ENCODE results near the gene CDK14.

Gene CDK14

DNA sequence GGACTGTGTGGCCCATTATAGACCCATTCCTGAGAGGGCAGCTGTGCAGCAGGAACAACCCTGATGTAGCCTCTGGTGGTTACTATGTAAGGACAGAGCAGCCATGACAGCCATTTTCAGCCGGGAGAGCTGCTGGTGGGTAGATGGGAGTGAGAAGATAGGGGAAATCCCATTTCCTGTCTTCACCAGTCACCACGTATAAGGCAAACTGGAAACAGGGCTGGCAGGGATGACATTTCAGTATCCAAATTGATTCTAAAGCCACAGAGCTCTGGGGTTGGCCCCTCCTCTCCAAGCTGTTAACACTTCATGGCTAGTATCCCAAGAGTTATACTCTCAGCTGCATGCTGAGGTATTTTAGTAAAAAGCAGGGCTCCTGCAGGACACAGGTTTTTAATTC lies 652.9 kb downstream of the CDK14 start:
- Histone ChIP-seq H3K4me1 (ENCODE audit: control insufficient read depth in 5 of 5, insufficient read depth in 5 of 5, low read length in 5 of 5) (no peaks in the 10 kb centered on the region), H3K9ac (ENCODE audit: low read length in 5 of 5) (no peak overlapping the region), H3K27ac (ENCODE audit: low read depth, low read length) (no peak overlapping the region), H3K36me3 (ENCODE audit: control insufficient read depth in 5 of 5, insufficient read depth in 5 of 5, low read length in 5 of 5) (no peaks in the 10 kb centered on the region), H3K4me3 (ENCODE audit: low read depth in 1 of 5, low read length in 5 of 5) (no peak overlapping the region), H3K9me3 (ENCODE audit: control insufficient read depth in 5 of 5, low read length in 5 of 5) (no peaks in the 10 kb centered on the region), H3K27me3 (ENCODE audit: control insufficient read depth in 5 of 5, insufficient read depth in 4 of 5, low read length in 5 of 5) (no peaks in the 10 kb centered on the region)

DNA sequence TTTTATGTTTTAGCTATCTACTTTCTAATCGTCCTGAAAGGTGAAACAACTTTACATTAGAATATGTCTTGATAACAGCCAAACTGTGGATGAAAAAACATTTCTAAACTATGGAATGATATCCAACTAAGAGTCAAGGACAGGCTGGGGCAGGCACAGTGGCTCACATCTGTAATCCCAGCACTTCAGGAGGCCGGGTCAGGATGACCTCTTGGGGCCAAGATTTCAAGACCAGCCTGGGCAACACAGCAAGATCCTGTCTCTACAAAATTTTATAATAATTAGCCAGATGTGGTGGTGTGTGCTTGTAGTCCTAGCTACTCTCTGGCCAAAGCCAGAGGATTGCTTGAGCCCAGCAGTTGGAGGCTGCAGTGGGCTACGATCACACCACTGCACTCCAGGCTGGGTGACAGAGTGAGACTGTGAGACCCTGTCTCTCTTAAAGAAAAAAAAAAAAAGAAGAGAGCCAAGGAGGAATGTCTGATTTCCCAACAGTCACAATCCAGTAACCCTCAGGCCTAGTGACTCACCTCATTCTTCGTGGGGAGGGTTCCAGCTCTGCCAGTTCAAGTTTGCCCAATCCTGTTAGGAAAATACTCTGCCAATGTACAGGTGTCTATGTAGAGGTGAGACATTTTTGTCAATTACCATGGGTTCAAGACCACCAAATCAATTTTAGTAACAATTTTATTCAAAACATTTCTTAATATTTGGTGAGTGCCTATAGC lies 653.5 kb downstream of the CDK14 start:
- H3K9me3 ChIP-seq (ENCODE audit: control insufficient read depth in 5 of 5, low read length in 5 of 5), result no peaks in the 10 kb centered on the region
- H3K27me3 ChIP-seq (ENCODE audit: control insufficient read depth in 5 of 5, insufficient read depth in 4 of 5, low read length in 5 of 5), result no peaks in the 10 kb centered on the region
- no peak overlapping the region for H3K9ac ChIP-seq (ENCODE audit: low read length in 5 of 5)
- H3K4me3 ChIP-seq (ENCODE audit: low read depth in 1 of 5, low read length in 5 of 5), result no peak overlapping the region
- no peaks in the 10 kb centered on the region for H3K4me1 ChIP-seq (ENCODE audit: control insufficient read depth in 5 of 5, insufficient read depth in 5 of 5, low read length in 5 of 5)
- H3K27ac ChIP-seq (ENCODE audit: low read depth, low read length), result no peak overlapping the region
- H3K36me3 ChIP-seq (ENCODE audit: control insufficient read depth in 5 of 5, insufficient read depth in 5 of 5, low read length in 5 of 5), result no peaks in the 10 kb centered on the region

DNA sequence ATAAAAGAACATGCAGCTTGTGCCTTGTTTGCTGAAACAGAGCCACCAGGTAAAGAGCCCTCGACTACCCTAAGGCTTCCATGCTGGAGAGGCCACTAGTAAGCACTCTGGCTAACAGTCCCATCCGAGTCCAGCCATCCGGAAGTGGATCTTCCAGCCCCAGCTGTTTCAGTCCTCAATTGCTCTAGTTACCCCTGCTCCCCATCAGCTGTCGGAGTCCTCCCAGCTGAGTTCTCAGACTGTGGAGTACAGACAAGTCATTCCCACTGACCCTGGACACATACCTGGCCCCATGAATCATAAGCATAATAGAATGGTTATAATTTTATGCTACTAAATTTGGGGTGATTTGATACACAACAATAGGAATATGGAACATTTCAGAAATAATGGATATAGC lies 654.6 kb downstream of the CDK14 start:
- H3K36me3 ChIP-seq (ENCODE audit: control insufficient read depth in 5 of 5, insufficient read depth in 5 of 5, low read length in 5 of 5), result no peaks in the 10 kb centered on the region
- no peaks in the 10 kb centered on the region for H3K9me3 ChIP-seq (ENCODE audit: control insufficient read depth in 5 of 5, low read length in 5 of 5)
- H3K4me3 ChIP-seq (ENCODE audit: low read depth in 1 of 5, low read length in 5 of 5), result no peak overlapping the region
- H3K4me1 ChIP-seq (ENCODE audit: control insufficient read depth in 5 of 5, insufficient read depth in 5 of 5, low read length in 5 of 5), result no peaks in the 10 kb centered on the region
- no peaks in the 10 kb centered on the region for H3K27me3 ChIP-seq (ENCODE audit: control insufficient read depth in 5 of 5, insufficient read depth in 4 of 5, low read length in 5 of 5)
- no peak overlapping the region for H3K27ac ChIP-seq (ENCODE audit: low read depth, low read length)
- H3K9ac ChIP-seq (ENCODE audit: low read length in 5 of 5), result no peak overlapping the region

DNA sequence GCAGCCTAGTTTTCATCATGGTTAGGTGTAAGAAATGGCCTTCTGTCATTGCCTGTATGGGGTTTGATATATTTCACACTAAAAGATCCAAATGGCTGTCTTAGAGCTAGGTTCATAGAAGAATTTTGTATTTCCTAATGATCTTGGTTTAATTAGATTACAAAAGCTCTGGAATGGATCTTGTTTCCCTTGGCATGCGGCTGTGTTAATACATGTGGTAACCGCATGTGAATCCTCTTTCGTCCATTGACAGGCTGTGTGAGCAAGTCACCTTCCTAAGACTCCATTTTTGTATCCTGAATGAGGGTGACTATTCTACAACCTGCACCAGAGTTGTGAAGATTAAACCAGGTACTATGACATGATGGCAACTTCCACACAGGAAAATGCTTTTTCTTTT lies 655.8 kb downstream of the CDK14 start:
- no peak overlapping the region for H3K9ac ChIP-seq (ENCODE audit: low read length in 5 of 5)
- H3K36me3 ChIP-seq (ENCODE audit: control insufficient read depth in 5 of 5, insufficient read depth in 5 of 5, low read length in 5 of 5), result no peaks in the 10 kb centered on the region
- no peak overlapping the region for H3K4me3 ChIP-seq (ENCODE audit: low read depth in 1 of 5, low read length in 5 of 5)
- no peaks in the 10 kb centered on the region for H3K9me3 ChIP-seq (ENCODE audit: control insufficient read depth in 5 of 5, low read length in 5 of 5)
- no peaks in the 10 kb centered on the region for H3K27me3 ChIP-seq (ENCODE audit: control insufficient read depth in 5 of 5, insufficient read depth in 4 of 5, low read length in 5 of 5)
- H3K27ac ChIP-seq (ENCODE audit: low read depth, low read length), result no peak overlapping the region
- H3K4me1 ChIP-seq (ENCODE audit: control insufficient read depth in 5 of 5, insufficient read depth in 5 of 5, low read length in 5 of 5), result no peaks in the 10 kb centered on the region
